ENCODE data around the gene STARD7. TPM values are rescaled to one million over a fixed set of nuclear protein-coding genes. Genes with fewer than 3 reads are reported as not detected.

The STARD7 gene
- total and polyA plus RNA-seq, 2 experiments from 2014 or later = 72.2 to 222 TPM

- no peak for TF ChIP-seq ZNF462 (CRISPR knock-in tag; IDR thresholded peaks at IDR 0.05)
- no peak for TF ChIP-seq CREB1 (CRISPR knock-in tag; IDR thresholded peaks at IDR 0.05; ENCODE audit: low read depth)
- TF ChIP-seq JUNB (IDR thresholded peaks at IDR 0.05; ENCODE audit: unreplicated experiment) = no peak
- TF ChIP-seq EZH2phosphoT487 (IDR thresholded peaks at IDR 0.05; ENCODE audit: unreplicated experiment) = no peak
- TF ChIP-seq REST (IDR thresholded peaks at IDR 0.05; ENCODE audit: unreplicated experiment) = no peak
- TF ChIP-seq ZNF114 (CRISPR knock-in tag; IDR thresholded peaks at IDR 0.05) = no peak
Measured at GRCh38 chr2:96212339-96212738, 3.7 kb upstream of the STARD7 start (continued).

GRCh38 chr2:96209729-96210085 lies 1.1 kb upstream of the STARD7 start:
- Histone ChIP-seq H4K20me1 (replicated peaks; ENCODE audit: insufficient read depth) (peaks cover 26% of the 10 kb centered on the region), H3K4me1 (ENCODE audit: insufficient read depth) (peaks cover 35% of the 10 kb centered on the region), H3K9me2 (ENCODE audit: insufficient read depth) (no peaks in the 10 kb centered on the region), H2AFZ (0 out of 2 replicates have a peak overlapping the region, but pooled peaks have one; percentile 76), H3F3A (replicated peaks; ENCODE audit: low read depth) (0 out of 2 replicates have a peak, but pooled peaks cover 3% of the 10 kb centered on the region), H3K36me3 (ENCODE audit: insufficient read depth) (no peaks in the 10 kb centered on the region), H3K4me2 (peak overlapping the region; percentile 89), H3K79me2 (replicated peaks; ENCODE audit: insufficient read depth) (peaks cover 47% of the 10 kb centered on the region), H3K27me3 (ENCODE audit: insufficient read depth) (no peaks in the 10 kb centered on the region), H3K27ac (ENCODE audit: low read depth) (peak overlapping the region; percentile 95), H3K4me3 (peak overlapping the region; percentile 98)
- peaks cover 16% of the 10 kb centered on the region for H3K36me3 Mint-ChIP-seq (ENCODE audit: low read depth)
- no peaks in the 10 kb centered on the region for H3K9me3 Mint-ChIP-seq
- no peak for ATAC-seq
- peak overlapping the region; percentile 93 for H3K27ac Mint-ChIP-seq
- peaks cover 39% of the 10 kb centered on the region for H3K4me1 Mint-ChIP-seq
- peak overlapping the region; percentile 92 for H3K4me3 Mint-ChIP-seq
- peaks cover 5% of the 10 kb centered on the region for H3K27me3 Mint-ChIP-seq (ENCODE audit: insufficient read depth, low read depth, poor library complexity)
- no peak for DNase-seq (ENCODE audit: low spot score)
- TF ChIP-seq JUNB (IDR thresholded peaks at IDR 0.05; ENCODE audit: unreplicated experiment) = no peak
- no peak for TF ChIP-seq ZNF331 (CRISPR knock-in tag; IDR thresholded peaks at IDR 0.05; ENCODE audit: low read depth)
- TF ChIP-seq POLR2AphosphoS5 (IDR thresholded peaks at IDR 0.05; ENCODE audit: low read depth) = no peak
- TF ChIP-seq ETS1 (IDR thresholded peaks at IDR 0.05) = no peak
- TF ChIP-seq EZH2 (IDR thresholded peaks at IDR 0.05; ENCODE audit: low read depth, unreplicated experiment) = no peak
- no peak for TF ChIP-seq EZH2phosphoT487 (IDR thresholded peaks at IDR 0.05; ENCODE audit: unreplicated experiment)
- no peak for TF ChIP-seq STAT1 (IDR thresholded peaks at IDR 0.05; ENCODE audit: unreplicated experiment)
- TF ChIP-seq NANOG (IDR thresholded peaks at IDR 0.05; ENCODE audit: borderline replicate concordance) = no peak
- no peak for TF ChIP-seq CREB1 (CRISPR knock-in tag; IDR thresholded peaks at IDR 0.05; ENCODE audit: low read depth)
- TF ChIP-seq ZNF114 (CRISPR knock-in tag; IDR thresholded peaks at IDR 0.05) = no peak
